Right lobe of liver (tissue), 4 donors: ENCODE measurements around the gene SYNGR2.

Experiments
- POLR2A ChIP-seq: fragments of 450-650 bp; IDR thresholded peaks from one replicate; pipeline ENCODE4 v1.6.1; 2017; ENCODE audit warnings: antibody characterized with exemption, mild to moderate bottlenecking
- TF ChIP-seq, protein P1 (sequence below), 4 donors: fragments of 200-600 bp in 3 of 4; fragments of 450-650 bp in 1 of 4; IDR thresholded peaks; one replicate each; pipeline versions ENCODE4 v1.5.1 to v1.8.0; 2016 to 2022; ENCODE audit warnings: antibody characterized with exemption in 4 of 4, mild to moderate bottlenecking in 2 of 4
- donor health status: DM: no; HTN: no; CAD: no.
- donor health status: DM: no; HTN: no; CAD: no.
- donor health status: DM: no; HTN: yes; CAD: no.

DNA sequence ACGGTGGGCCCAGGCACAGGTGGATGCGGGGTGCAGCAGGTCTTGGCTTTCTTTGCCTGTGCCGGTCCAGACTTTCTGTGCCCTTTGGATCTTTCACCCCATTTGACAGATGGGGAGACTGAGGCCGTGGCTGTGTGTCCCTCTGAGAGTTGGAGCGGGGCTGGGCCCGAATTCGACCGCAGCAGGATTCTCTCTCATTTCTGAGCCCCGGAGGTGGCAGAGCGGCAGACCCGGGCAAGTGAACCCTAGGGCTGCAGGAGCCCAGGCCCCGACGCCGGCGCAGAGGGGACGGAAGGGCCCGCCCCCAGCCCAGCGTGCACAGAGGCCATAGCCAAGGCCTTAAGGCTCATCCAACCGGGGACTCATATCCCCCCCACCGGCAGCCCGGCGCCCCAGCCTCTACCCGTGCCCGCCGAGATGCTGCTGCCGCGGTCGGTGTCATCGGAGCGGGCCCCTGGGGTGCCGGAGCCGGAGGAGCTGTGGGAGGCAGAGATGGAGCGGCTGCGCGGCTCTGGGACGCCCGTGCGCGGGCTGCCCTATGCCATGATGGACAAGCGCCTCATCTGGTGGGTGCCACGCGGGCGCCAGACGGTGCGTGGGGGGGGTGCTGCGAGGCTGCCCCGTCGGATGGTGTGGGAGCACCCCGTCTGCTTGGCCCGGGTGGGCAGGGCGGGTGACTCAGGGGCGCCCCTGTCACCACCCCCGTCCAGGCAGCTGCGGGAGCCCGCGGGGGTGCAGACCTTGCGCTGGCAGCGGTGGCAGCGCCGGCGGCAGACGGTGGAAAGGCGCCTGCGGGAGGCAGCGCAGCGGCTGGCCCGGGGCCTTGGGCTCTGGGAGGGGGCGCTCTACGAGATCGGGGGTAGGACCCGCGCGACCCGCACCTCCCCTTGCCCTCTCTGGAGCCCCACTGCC, 37.0 kb upstream of the SYNGR2 start:
- TF ChIP-seq, protein P1, sequence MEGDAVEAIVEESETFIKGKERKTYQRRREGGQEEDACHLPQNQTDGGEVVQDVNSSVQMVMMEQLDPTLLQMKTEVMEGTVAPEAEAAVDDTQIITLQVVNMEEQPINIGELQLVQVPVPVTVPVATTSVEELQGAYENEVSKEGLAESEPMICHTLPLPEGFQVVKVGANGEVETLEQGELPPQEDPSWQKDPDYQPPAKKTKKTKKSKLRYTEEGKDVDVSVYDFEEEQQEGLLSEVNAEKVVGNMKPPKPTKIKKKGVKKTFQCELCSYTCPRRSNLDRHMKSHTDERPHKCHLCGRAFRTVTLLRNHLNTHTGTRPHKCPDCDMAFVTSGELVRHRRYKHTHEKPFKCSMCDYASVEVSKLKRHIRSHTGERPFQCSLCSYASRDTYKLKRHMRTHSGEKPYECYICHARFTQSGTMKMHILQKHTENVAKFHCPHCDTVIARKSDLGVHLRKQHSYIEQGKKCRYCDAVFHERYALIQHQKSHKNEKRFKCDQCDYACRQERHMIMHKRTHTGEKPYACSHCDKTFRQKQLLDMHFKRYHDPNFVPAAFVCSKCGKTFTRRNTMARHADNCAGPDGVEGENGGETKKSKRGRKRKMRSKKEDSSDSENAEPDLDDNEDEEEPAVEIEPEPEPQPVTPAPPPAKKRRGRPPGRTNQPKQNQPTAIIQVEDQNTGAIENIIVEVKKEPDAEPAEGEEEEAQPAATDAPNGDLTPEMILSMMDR (IDR thresholded peaks at IDR 0.05), result no peak
- no peak for TF ChIP-seq POLR2A
